ENCODE measurements around the gene MGAT4A.

- no peak for TF ChIP-seq CTCF (IDR thresholded peaks at IDR 0.05)
- no peak for TF ChIP-seq POLR2A (IDR thresholded peaks at IDR 0.05)
- TF ChIP-seq EP300 (IDR thresholded peaks at IDR 0.05), result no peak
Observed at GRCh38 chr2:98571121-98571701, 159.7 kb downstream of the MGAT4A start.
